ENCODE measurements around the gene PRKCA. TPM values are rescaled to one million over a fixed set of nuclear protein-coding genes. Genes with fewer than 3 reads are reported as not detected.

PRKCA gene
- total and polyA plus RNA-seq, 9 of the 15 experiments (the other 6 are each of a cell fraction or from before 2014, with no cell fraction given): 3.2 to 33.0 (median 17.8) TPM

- 28% methylated on average over 3 of the region's 4 CpGs for WGBS (ENCODE audit: insufficient coverage, low coverage, missing lambda C conversion rate)
- no peaks in the 10 kb centered on the region for H3K36me3 ChIP-seq (ENCODE audit: control insufficient read depth, insufficient read depth, low read length)
- DNase-seq (ENCODE audit: extremely low read depth in 1 of 4, low spot score in 3 of 4) (no peak), FAIRE-seq (no peak), ATAC-seq (no peak)
- H3K9ac ChIP-seq (ENCODE audit: insufficient read depth in 1 of 2, low read depth in 2 of 2, low read length in 2 of 2): no peak overlapping the region
- no peak overlapping the region for H3K4me2 ChIP-seq (ENCODE audit: insufficient read depth, low read length)
- in situ Hi-C loops (cut with MboI) (no loop called here), intact Hi-C loops (cut with micrococcal nuclease) (no loop called here)
- H3K9me1 ChIP-seq (ENCODE audit: control insufficient read depth, insufficient read depth, low read length): no peaks in the 10 kb centered on the region
- TF ChIP-seq ZKSCAN8 (CRISPR knock-in tag; IDR thresholded peaks at IDR 0.05) (no peak), NEUROD1 (IDR thresholded peaks at IDR 0.05; ENCODE audit: borderline replicate concordance, low read depth, low read length, partially characterized antibody) (no peak), PPARD (CRISPR knock-in tag; IDR thresholded peaks at IDR 0.05) (no peak), ETV6 (IDR thresholded peaks at IDR 0.05; ENCODE audit: borderline replicate concordance in 1 of 2, low read depth in 2 of 2, low read length in 1 of 2) (no peak), ETV6 (CRISPR knock-in tag; IDR thresholded peaks at IDR 0.05; ENCODE audit: borderline replicate concordance) (no peak), MECOM (CRISPR knock-in tag; IDR thresholded peaks at IDR 0.05) (no peak), ZNF311 (CRISPR knock-in tag; IDR thresholded peaks at IDR 0.05) (no peak), ZNF696 (CRISPR knock-in tag; conservative IDR thresholded peaks at IDR 0.05) (no peak), ZZZ3 (IDR thresholded peaks at IDR 0.05) (no peak), ZNF347 (CRISPR knock-in tag; IDR thresholded peaks at IDR 0.05; ENCODE audit: low read depth) (no peak), RFX7 (CRISPR knock-in tag; IDR thresholded peaks at IDR 0.05) (no peak), POLR2B (IDR thresholded peaks at IDR 0.05; ENCODE audit: low read depth, partially characterized antibody) (no peak), BDP1 (IDR thresholded peaks at IDR 0.05; ENCODE audit: insufficient read depth, insufficient read length) (no peak), PRPF4 (IDR thresholded peaks at IDR 0.05; ENCODE audit: insufficient read depth, low read depth, low read length, poor library complexity, severe bottlenecking) (no peak), NR4A1 (CRISPR knock-in tag; IDR thresholded peaks at IDR 0.05) (no peak), NR4A1 (tag; IDR thresholded peaks at IDR 0.05) (no peak), ATF1 (CRISPR knock-in tag; IDR thresholded peaks at IDR 0.05) (no peak), ATF1 (tag; IDR thresholded peaks at IDR 0.05) (no peak)
- TF ChIP-seq, protein P1, sequence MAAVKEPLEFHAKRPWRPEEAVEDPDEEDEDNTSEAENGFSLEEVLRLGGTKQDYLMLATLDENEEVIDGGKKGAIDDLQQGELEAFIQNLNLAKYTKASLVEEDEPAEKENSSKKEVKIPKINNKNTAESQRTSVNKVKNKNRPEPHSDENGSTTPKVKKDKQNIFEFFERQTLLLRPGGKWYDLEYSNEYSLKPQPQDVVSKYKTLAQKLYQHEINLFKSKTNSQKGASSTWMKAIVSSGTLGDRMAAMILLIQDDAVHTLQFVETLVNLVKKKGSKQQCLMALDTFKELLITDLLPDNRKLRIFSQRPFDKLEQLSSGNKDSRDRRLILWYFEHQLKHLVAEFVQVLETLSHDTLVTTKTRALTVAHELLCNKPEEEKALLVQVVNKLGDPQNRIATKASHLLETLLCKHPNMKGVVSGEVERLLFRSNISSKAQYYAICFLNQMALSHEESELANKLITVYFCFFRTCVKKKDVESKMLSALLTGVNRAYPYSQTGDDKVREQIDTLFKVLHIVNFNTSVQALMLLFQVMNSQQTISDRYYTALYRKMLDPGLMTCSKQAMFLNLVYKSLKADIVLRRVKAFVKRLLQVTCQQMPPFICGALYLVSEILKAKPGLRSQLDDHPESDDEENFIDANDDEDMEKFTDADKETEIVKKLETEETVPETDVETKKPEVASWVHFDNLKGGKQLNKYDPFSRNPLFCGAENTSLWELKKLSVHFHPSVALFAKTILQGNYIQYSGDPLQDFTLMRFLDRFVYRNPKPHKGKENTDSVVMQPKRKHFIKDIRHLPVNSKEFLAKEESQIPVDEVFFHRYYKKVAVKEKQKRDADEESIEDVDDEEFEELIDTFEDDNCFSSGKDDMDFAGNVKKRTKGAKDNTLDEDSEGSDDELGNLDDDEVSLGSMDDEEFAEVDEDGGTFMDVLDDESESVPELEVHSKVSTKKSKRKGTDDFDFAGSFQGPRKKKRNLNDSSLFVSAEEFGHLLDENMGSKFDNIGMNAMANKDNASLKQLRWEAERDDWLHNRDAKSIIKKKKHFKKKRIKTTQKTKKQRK (IDR thresholded peaks at IDR 0.05; ENCODE audit: borderline replicate concordance, low read depth, low read length): no peak
- H3K27me3 ChIP-seq (ENCODE audit: control insufficient read depth in 2 of 2, insufficient read depth in 2 of 2, low read length in 2 of 2): no peaks in the 10 kb centered on the region
- peaks cover 0 to 7% of the 10 kb centered on the region in 2 experiments; a peak in 1 of 5 replicates for H3K4me1 ChIP-seq (replicated peaks in 1 of 2; ENCODE audit: control insufficient read depth in 2 of 2, insufficient read depth in 2 of 2, low read length in 2 of 2)
- no peak overlapping the region for H2AFZ ChIP-seq (ENCODE audit: low read depth, low read length)
- CTCF ChIA-PET (ENCODE audit: low intra/inter-chr PET ratio): no interaction called here
- H3K79me2 ChIP-seq (ENCODE audit: control insufficient read depth, insufficient read depth, low read length): peaks cover 21% of the 10 kb centered on the region
- no peak overlapping the region for H3K4me3 ChIP-seq
- H4K20me1 ChIP-seq (replicated peaks; ENCODE audit: control insufficient read depth, insufficient read depth, low read length): no peaks in the 10 kb centered on the region; the same call in 1 of the 2 replicates
- no peaks in the 10 kb centered on the region for H3K9me3 ChIP-seq (replicated peaks; ENCODE audit: control insufficient read depth, insufficient read depth, low read depth, low read length)
- no TSS peak for BruUV-seq (replicated peaks)
- no peak overlapping the region for H3K27ac ChIP-seq (ENCODE audit: extremely low read depth, low read depth, low read length)
- POLR2A ChIA-PET: interaction anchor here (0.6 to 1.2 kb wide), 3 partner anchors 13 to 19 kb away, joined by 3 to 4 read pairs (median 4); no protein-coding TSS in a partner anchor
Measured at GRCh38 chr17:66381701-66382362, 79.4 kb downstream of the PRKCA start.

Measured in K562 (cell line).